PC-9 (cell line): ENCODE measurements around the gene SKIC2.
"Not testable (repeated sequence)": the region's sequence is repeated elsewhere in the genome, so short reads cannot be mapped to it uniquely, and the experiment has no call there.

Source experiments
- CTCF ChIP-seq: fragments of 200-600 bp; sonication (generic); conservative IDR thresholded peaks from 2 replicates; pipeline ENCODE4 v1.6.1; 2017; ENCODE audit warnings: mixed run types, antibody characterized with exemption, mild to moderate bottlenecking, moderate library complexity
- EZH2 ChIP-seq: fragments of 200-600 bp; sonication (generic); IDR thresholded peaks from 2 replicates; pipeline ENCODE4 v1.8.0; 2017; ENCODE audit warnings: antibody characterized with exemption, low read depth

GRCh38 chr6:32002546-32003268 lies 43.7 kb downstream of the SKIC2 start:
- not testable (repeated sequence) for TF ChIP-seq CTCF, EZH2
